Stomach (tissue), 9 donors: ENCODE measurements around the gene JMJD7. TPM values are rescaled to one million over a fixed set of nuclear protein-coding genes. Genes with fewer than 3 reads are reported as not detected.

Experiments used
- DNase-seq, 2 donors: peaks; one replicate each; pipeline versions ENCODE4 v3.0.0 to v3.0.0-alpha.2; 2013 to 2019
- H3K27ac ChIP-seq, 5 donors: fragments of 200-600 bp in 4 of 5; sonication (generic) in 4 of 5; one replicate each; pipeline ENCODE4 v1.5.1; 2013 to 2019; ENCODE audit warnings: mild to moderate bottlenecking in 1 of 5, moderate library complexity in 1 of 5
- H3K27me3 ChIP-seq, 3 donors: fragments of 200-600 bp; sonication (generic); one replicate each; pipeline ENCODE4 v1.5.1; 2017 to 2019; ENCODE audit warnings: mixed run types in 1 of 3
- H3K36me3 ChIP-seq, 4 donors: fragments of 200-600 bp; sonication (generic); 1 replicate in 3 of 4; 2 replicates in 1 of 4; pipeline ENCODE4 v1.5.1; 2016 to 2019
- H3K4me1 ChIP-seq, 4 donors: fragments of 200-600 bp; sonication (generic); one replicate each; pipeline ENCODE4 v1.5.1; 2016 to 2019
- H3K4me3 ChIP-seq, 4 donors: fragments of 200-600 bp; sonication (generic) in 3 of 4; one replicate each; pipeline ENCODE4 v1.5.1; 2016 to 2019; ENCODE audit warnings: mild to moderate bottlenecking in 1 of 4
- H3K9me3 ChIP-seq, 4 donors: fragments of 200-600 bp; sonication (generic); one replicate each; pipeline ENCODE4 v1.5.1; 2016 to 2019
- CTCF ChIP-seq, 7 experiments: fragments of 450-650 bp in 4 of 7; fragments of 200-600 bp in 3 of 7; sonication (generic) in 3 of 7; IDR thresholded peaks; one replicate each; pipeline ENCODE4 v1.5.1; 2016 to 2019; ENCODE audit warnings: antibody characterized with exemption in 7 of 7, control low read depth in 2 of 7, mild to moderate bottlenecking in 1 of 7
- EP300 ChIP-seq: sonication (generic); formaldehyde crosslinking; IDR thresholded peaks from one replicate; pipeline ENCODE4 v1.6.1; 2017; ENCODE audit warnings: antibody characterized with exemption
- POLR2A ChIP-seq, 4 donors: fragments of 450-650 bp; IDR thresholded peaks; one replicate each; pipeline ENCODE4 v1.6.1; 2016; ENCODE audit warnings: antibody characterized with exemption in 4 of 4, control low read depth in 2 of 4, mild to moderate bottlenecking in 1 of 4, moderate library complexity in 1 of 4
- POLR2AphosphoS5 ChIP-seq, 3 donors: sonication (generic); formaldehyde crosslinking; IDR thresholded peaks; one replicate each; pipeline ENCODE4 v1.6.1; 2016; ENCODE audit warnings: antibody characterized with exemption in 3 of 3
- WGBS, 5 donors: extraction: QIAGEN DNeasy Blood & Tissue Kit in 3 of 5; methylation state at CpG; one replicate each; pipeline versions ENCODE4 v1.1.5 to v1.1.7; 2013 to 2018; 5-methylcytosine and 5-hydroxymethylcytosine counted together
- intact Hi-C: fragments of 100-400 bp; cut with DNase I; formaldehyde crosslinking; loops from one replicate; pipeline ENCODE4 v1.15.1; 2023; ENCODE audit warnings: low total_unique reads
- polyA plus RNA-seq, 3 donors: library from polyadenylated mRNA; stranded (reverse); fragments of 200-250 nt; gene quantifications; one replicate each; pipeline ENCODE4 v1.2.3, GENCODE V29; 2013
- total RNA-seq, 5 donors: library from RNA; depleted of rRNA; stranded (reverse); fragments of >200 nt; gene quantifications; one replicate each; pipeline versions ENCODE4 v1.1.0 to v1.2.3, GENCODE V29; 2014 to 2016
- donor health status: healthy with polysubstance abuse.
- donor health status: Bipolar disorder and iron deficiency.
- donor health status: healthy.

Gene JMJD7
- total and polyA plus RNA-seq, 8 donors: 0.55 to 24.2 (median 10.0) TPM; not detected in 2

GRCh38 chr15:41792000-41792637 is 35.8 kb upstream of the JMJD7 start:
- no peaks in the 10 kb centered on the region for H3K27me3 ChIP-seq
- no peaks in the 10 kb centered on the region for H3K9me3 ChIP-seq
- TF ChIP-seq CTCF (IDR thresholded peaks at IDR 0.05): no peak
- no peak for TF ChIP-seq POLR2A (IDR thresholded peaks at IDR 0.05)
- no peak for TF ChIP-seq POLR2AphosphoS5 (IDR thresholded peaks at IDR 0.05)
- no peak for TF ChIP-seq EP300
- H3K4me3 ChIP-seq: no peak overlapping the region
- no peak for DNase-seq
- no peaks in the 10 kb centered on the region for H3K36me3 ChIP-seq
- H3K4me1 ChIP-seq: peaks cover 43 to 83% (median 59%) of the 10 kb centered on the region in 4 donors
- WGBS, 5 donors: 84 to 90% (median 89%) methylated on average over 5 of the region's 5 CpGs
- H3K27ac ChIP-seq: peak overlapping the region in 2 of 5 donors; percentile 47 to 55
- intact Hi-C loops: no loop called here

GRCh38 chr15:41794081-41794480 is 33.8 kb upstream of the JMJD7 start:
- TF ChIP-seq POLR2AphosphoS5 (IDR thresholded peaks at IDR 0.05): no peak
- TF ChIP-seq CTCF (IDR thresholded peaks at IDR 0.05): no peak
- no peak for TF ChIP-seq POLR2A (IDR thresholded peaks at IDR 0.05)
- no peak for TF ChIP-seq EP300
- Histone ChIP-seq H3K9me3 (no peaks in the 10 kb centered on the region), H3K4me3 (no peak overlapping the region), H3K27ac (no peak overlapping the region), H3K36me3 (no peaks in the 10 kb centered on the region), H3K4me1 (peaks cover 32 to 69% (median 54%) of the 10 kb centered on the region in 4 donors), H3K27me3 (no peaks in the 10 kb centered on the region)
- DNase-seq: no peak
- intact Hi-C loops: no loop called here
- whole genome bisulfite sequencing, 5 donors: 75 to 88% (median 78%) methylated on average over 4 of the region's 4 CpGs

- 59 to 64% (median 62%) methylated on average over 10 of the region's 10 CpGs for WGBS, 5 donors
- intact Hi-C loops: no loop called here
Measured at GRCh38 chr15:41795996-41796856, 31.7 kb upstream of the JMJD7 start.

GRCh38 chr15:41797201-41797944 is 30.5 kb upstream of the JMJD7 start:
- Histone ChIP-seq H3K4me3 (no peak overlapping the region), H3K27me3 (no peaks in the 10 kb centered on the region), H3K9me3 (no peaks in the 10 kb centered on the region), H3K27ac (peak overlapping the region in 3 of 5 donors; percentile 44 to 74 (median 44)), H3K4me1 (peaks cover 15 to 39% (median 23%) of the 10 kb centered on the region in 4 donors), H3K36me3 (peaks cover 0 to 30% (median 26%) of the 10 kb centered on the region in 4 donors)
- intact Hi-C loops: no loop called here
- TF ChIP-seq POLR2AphosphoS5 (IDR thresholded peaks at IDR 0.05): no peak
- no peak for TF ChIP-seq CTCF (IDR thresholded peaks at IDR 0.05)
- TF ChIP-seq EP300: no peak
- no peak for TF ChIP-seq POLR2A (IDR thresholded peaks at IDR 0.05)
- WGBS, 5 donors: 70 to 81% (median 79%) methylated on average over 8 of the region's 8 CpGs
- DNase-seq: no peak

More at GRCh38 chr15:41795996-41796856, 31.7 kb upstream of the JMJD7 start:
- no peak overlapping the region for H3K4me3 ChIP-seq
- H3K9me3 ChIP-seq: no peaks in the 10 kb centered on the region
- H3K36me3 ChIP-seq: peaks cover 0 to 21% (median 19%) of the 10 kb centered on the region in 4 donors
- DNase-seq: peak in 1 of 2 donors; percentile 48
- H3K4me1 ChIP-seq: peaks cover 22 to 50% (median 32%) of the 10 kb centered on the region in 4 donors
- no peak for TF ChIP-seq POLR2A (IDR thresholded peaks at IDR 0.05)
- peak in 1 of 3 donors; percentile 13 for TF ChIP-seq POLR2AphosphoS5 (IDR thresholded peaks at IDR 0.05)
- TF ChIP-seq EP300: no peak
- H3K27me3 ChIP-seq: no peaks in the 10 kb centered on the region
- H3K27ac ChIP-seq: peak overlapping the region in 3 of 5 donors; percentile 44 to 74 (median 44)
